Panc1 (cell line): ENCODE measurements around the gene EDRF1. TPM values are rescaled to one million over a fixed set of nuclear protein-coding genes. Genes with fewer than 3 reads are reported as not detected.
A peak's percentile ranks its signal among the peaks of the same experiment; 100 is the strongest.

ENCODE experiments used
- ATAC-seq: fragments of 200-7000 bp; cut with Tn5 transposase; 2 replicates; pipeline ENCODE4 v1.9.1; 2020; ENCODE audit warnings: mild to moderate bottlenecking, moderate library complexity
- Bru-seq: library from RNA; stranded (reverse); fragments of 400-500 nt; gene quantifications from one replicate; lab custom pipeline; 2021; lab: Mats Ljungman, UMichigan
- BruChase-seq, 2 experiments: library from RNA; stranded (reverse); fragments of 400-500 nt; gene quantifications; one replicate each; lab custom pipeline; 2021; lab: Mats Ljungman, UMichigan
- BruUV-seq: library from RNA; stranded (reverse); fragments of 400-500 nt; replicated peaks from 2 replicates; lab custom pipeline; 2021; lab: Mats Ljungman, UMichigan
- CTCF ChIA-PET: fragments of 300-600 bp; sonication (Branson Sonifier 250); formaldehyde crosslinking; loops from one replicate; lab custom pipeline; 2022; ENCODE audit warnings: antibody characterized with exemption; lab: Charles Lee
- POLR2A ChIA-PET: fragments of 300-600 bp; sonication (Branson Sonifier 250); formaldehyde crosslinking; loops from one replicate; lab custom pipeline; 2022; ENCODE audit warnings: antibody characterized with exemption; lab: Charles Lee
- DNase-seq: peaks from one replicate; pipeline ENCODE4 v3.0.0-alpha.2; 2010; ENCODE audit warnings: low read depth, low spot score
- H3K27ac ChIP-seq: 2 replicates; pipeline ENCODE4 v1.5.1; 2011; ENCODE audit warnings: mild to moderate bottlenecking, low read length, inconsistent platforms
- H3K27me3 ChIP-seq: fragments of 200-500 bp; sonication (Bioruptor generic); 2 replicates; pipeline ENCODE4 v1.6.0; 2014; ENCODE audit warnings: low read length, inconsistent platforms; ENCODE audit not compliant: control insufficient read depth, insufficient read depth
- H3K36me3 ChIP-seq: fragments of 200-500 bp; sonication (Bioruptor generic); 2 replicates; pipeline ENCODE4 v1.5.1; 2014; ENCODE audit warnings: inconsistent platforms, mild to moderate bottlenecking, low read length, moderate library complexity; ENCODE audit not compliant: control insufficient read depth, insufficient read depth
- H3K4me1 ChIP-seq: 2 replicates; pipeline ENCODE4 v1.5.1; 2011; ENCODE audit warnings: inconsistent platforms, mild to moderate bottlenecking, low read length, moderate library complexity; ENCODE audit not compliant: control insufficient read depth, insufficient read depth
- H3K4me3 ChIP-seq, 2 experiments: 2 replicates each; pipeline ENCODE4 v1.5.1; 2011 to 2012; ENCODE audit warnings: low read depth in 2 of 2, low read length in 2 of 2, mild to moderate bottlenecking in 2 of 2, inconsistent platforms in 1 of 2, moderate library complexity in 1 of 2
- H3K9me3 ChIP-seq: fragments of 200-500 bp; sonication (Bioruptor generic); 2 replicates; pipeline ENCODE4 v1.5.1; 2014; ENCODE audit warnings: low read depth, mild to moderate bottlenecking, inconsistent platforms, low read length, moderate library complexity; ENCODE audit not compliant: control insufficient read depth, insufficient read depth
- POLR2AphosphoS5 ChIP-seq: IDR thresholded peaks from 2 replicates; pipeline ENCODE4 v1.6.1; 2012; ENCODE audit warnings: mild to moderate bottlenecking, low read depth, low read length, moderate library complexity
- REST ChIP-seq, 2 experiments: IDR thresholded peaks; 2 replicates each; pipeline ENCODE4 v1.6.1; 2011 to 2012; ENCODE audit warnings: low read depth in 2 of 2, control low read depth in 1 of 2, low read length in 1 of 2, mild to moderate bottlenecking in 1 of 2, moderate library complexity in 1 of 2; ENCODE audit not compliant: insufficient read depth in 1 of 2
- SIN3A ChIP-seq: IDR thresholded peaks from 2 replicates; pipeline ENCODE4 v1.6.1; 2012; ENCODE audit warnings: low read depth, mild to moderate bottlenecking, low read length, moderate library complexity, borderline replicate concordance; ENCODE audit not compliant: insufficient read depth
- TCF7L2 ChIP-seq: IDR thresholded peaks from 2 replicates; pipeline ENCODE4 v1.6.1; 2011; ENCODE audit warnings: mild to moderate bottlenecking, low read depth, low read length, inconsistent platforms
- in situ Hi-C: cut with HindIII; loops from 2 replicates; pipeline ENCODE4 v1.10.0; 2016; ENCODE audit warnings: low sequenced_read_pairs, low pct_unique_long_range_greater_than_20kb
- intact Hi-C: fragments of 100-400 bp; cut with micrococcal nuclease; formaldehyde crosslinking; loops from one replicate; pipeline ENCODE4 v1.10.0; 2022; ENCODE audit not compliant: unreplicated experiment
- long read RNA-seq: library from polyadenylated mRNA; unstranded; transcript quantifications from one replicate; pipeline ENCODE4 v2.0.0, GENCODE V29; 2021; ENCODE audit not compliant: unreplicated experiment
- polyA plus RNA-seq: library from polyadenylated mRNA; unstranded; fragments of >200 nt; gene quantifications from one replicate; pipeline ENCODE4 v1.2.1, GENCODE V29; 2012; ENCODE audit warnings: missing spikeins; ENCODE audit not compliant: insufficient read length
- total RNA-seq: library from RNA; stranded (reverse); gene quantifications from one replicate; pipeline ENCODE4 v1.2.1, GENCODE V29; 2021; ENCODE audit not compliant: unreplicated experiment
- TF ChIP-seq, protein P1 (sequence below): fragments of 450-650 bp; IDR thresholded peaks from 2 replicates; pipeline ENCODE4 v1.5.1; 2017; ENCODE audit warnings: mild to moderate bottlenecking

Gene EDRF1, protein sequence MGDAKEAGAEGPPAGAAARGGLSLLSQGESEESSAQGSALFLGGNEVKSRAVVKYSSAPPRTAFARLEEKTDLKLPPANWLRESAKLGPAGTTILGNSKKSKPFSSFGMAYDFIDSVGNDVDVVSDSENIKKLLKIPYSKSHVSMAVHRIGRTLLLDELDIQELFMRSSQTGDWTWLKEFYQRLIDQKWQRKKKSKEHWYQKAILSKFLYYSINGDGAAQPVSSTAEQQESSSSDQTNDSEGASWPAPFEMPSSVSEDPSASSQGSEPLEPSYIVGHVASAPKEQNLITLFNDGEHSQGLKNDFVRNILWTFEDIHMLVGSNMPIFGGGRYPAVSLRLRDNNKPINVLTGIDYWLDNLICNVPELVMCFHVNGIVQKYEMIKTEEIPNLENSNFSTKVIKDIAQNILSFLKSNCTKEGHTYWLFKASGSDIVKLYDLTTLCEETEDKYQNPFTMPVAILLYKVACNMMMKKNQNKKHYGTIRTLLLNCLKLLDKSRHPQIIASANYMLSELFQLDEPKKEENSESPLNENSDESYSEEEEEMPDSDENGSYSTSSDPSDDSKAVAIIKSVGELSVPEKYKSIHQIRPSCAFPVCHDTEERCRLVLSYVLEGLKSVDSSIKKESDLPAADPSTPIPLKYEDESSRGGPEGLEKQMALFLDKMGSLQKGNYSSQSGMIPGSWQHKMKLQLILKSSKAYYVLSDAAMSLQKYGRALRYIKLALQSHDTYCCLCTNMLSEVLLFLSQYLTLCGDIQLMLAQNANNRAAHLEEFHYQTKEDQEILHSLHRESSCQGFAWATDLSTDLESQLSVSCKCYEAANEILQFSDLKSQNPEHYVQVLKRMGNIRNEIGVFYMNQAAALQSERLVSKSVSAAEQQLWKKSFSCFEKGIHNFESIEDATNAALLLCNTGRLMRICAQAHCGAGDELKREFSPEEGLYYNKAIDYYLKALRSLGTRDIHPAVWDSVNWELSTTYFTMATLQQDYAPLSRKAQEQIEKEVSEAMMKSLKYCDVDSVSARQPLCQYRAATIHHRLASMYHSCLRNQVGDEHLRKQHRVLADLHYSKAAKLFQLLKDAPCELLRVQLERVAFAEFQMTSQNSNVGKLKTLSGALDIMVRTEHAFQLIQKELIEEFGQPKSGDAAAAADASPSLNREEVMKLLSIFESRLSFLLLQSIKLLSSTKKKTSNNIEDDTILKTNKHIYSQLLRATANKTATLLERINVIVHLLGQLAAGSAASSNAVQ
- 36.3 TPM for total RNA-seq
- 15.5 TPM for polyA plus RNA-seq
- Bru-seq, nascent RNA: percentile 93 among the genes with signal in this experiment
- percentile 89 among the genes with signal in this experiment for BruChase-seq, experiment 1, labeled RNA remaining after a 2-hour chase
- BruChase-seq, experiment 2, labeled RNA remaining after a 6-hour chase: percentile 78 among the genes with signal in this experiment
- long read RNA-seq, full-length matches to known transcripts: 45 of 85 reads
- long read RNA-seq, partial matches to known transcripts: 15 of 85 reads
- long read RNA-seq, other reads (novel, unspliced or antisense): 25 of 85 reads

GRCh38 chr10:125719173-125720001 is at the start of gene EDRF1:
TSS of gene EDRF1 (plus strand) at chr10:125719709. CDS start at chr10:125719808, 99 bp downstream.
- no TSS peak for BruUV-seq
- peak; percentile 96 for DNase-seq
- Histone ChIP-seq H3K36me3 (peaks cover 38% of the 10 kb centered on the region), H3K4me3 (peak within 1 kb of the TSS; percentile 98 to 100), H3K27ac (peak within 1 kb of the TSS; percentile 96), H3K9me3 (no peaks in the 10 kb centered on the region), H3K4me1 (peaks cover 16% of the 10 kb centered on the region; the same call in 1 of the 2 replicates), H3K27me3 (no peaks in the 10 kb centered on the region)
- peak; percentile 98 for ATAC-seq
- in situ Hi-C loops: no loop called here
- TF ChIP-seq POLR2AphosphoS5 (peak; percentile 93), REST (IDR thresholded peaks at IDR 0.05; ENCODE audit: insufficient read depth in 1 of 2, low read depth in 2 of 2, low read length in 1 of 2) (0 out of 4 replicates have a peak, but pooled peaks of 1 of the 2 experiments have one; percentile 26), TCF7L2 (no peak), SIN3A (peak; percentile 85; the same call in 1 of the 2 replicates)
- TF ChIP-seq, protein P1, sequence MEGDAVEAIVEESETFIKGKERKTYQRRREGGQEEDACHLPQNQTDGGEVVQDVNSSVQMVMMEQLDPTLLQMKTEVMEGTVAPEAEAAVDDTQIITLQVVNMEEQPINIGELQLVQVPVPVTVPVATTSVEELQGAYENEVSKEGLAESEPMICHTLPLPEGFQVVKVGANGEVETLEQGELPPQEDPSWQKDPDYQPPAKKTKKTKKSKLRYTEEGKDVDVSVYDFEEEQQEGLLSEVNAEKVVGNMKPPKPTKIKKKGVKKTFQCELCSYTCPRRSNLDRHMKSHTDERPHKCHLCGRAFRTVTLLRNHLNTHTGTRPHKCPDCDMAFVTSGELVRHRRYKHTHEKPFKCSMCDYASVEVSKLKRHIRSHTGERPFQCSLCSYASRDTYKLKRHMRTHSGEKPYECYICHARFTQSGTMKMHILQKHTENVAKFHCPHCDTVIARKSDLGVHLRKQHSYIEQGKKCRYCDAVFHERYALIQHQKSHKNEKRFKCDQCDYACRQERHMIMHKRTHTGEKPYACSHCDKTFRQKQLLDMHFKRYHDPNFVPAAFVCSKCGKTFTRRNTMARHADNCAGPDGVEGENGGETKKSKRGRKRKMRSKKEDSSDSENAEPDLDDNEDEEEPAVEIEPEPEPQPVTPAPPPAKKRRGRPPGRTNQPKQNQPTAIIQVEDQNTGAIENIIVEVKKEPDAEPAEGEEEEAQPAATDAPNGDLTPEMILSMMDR: no peak
- ChIA-PET CTCF (no interaction called here), POLR2A (interaction anchor here (0.6 to 1.0 kb wide), 3 partner anchors 11 to 802 kb away, joined by 3 to 5 read pairs (median 3); no protein-coding TSS in a partner anchor)
- intact Hi-C loops: no loop called here
